Calu3 (cell line): ENCODE data around the gene SSUH2. TPM values are rescaled to one million over a fixed set of nuclear protein-coding genes. Genes with fewer than 3 reads are reported as not detected.
"Not testable (repeated sequence)": the region's sequence is repeated elsewhere in the genome, so short reads cannot be mapped to it uniquely, and the experiment has no call there.

ENCODE experiments used
- BruUV-seq: library from RNA; stranded (reverse); fragments of 400-500 nt; replicated peaks from 2 replicates; lab custom pipeline; 2021; lab: Mats Ljungman, UMichigan
- CTCF ChIA-PET: fragments of 300-600 bp; sonication (Branson Sonifier 250); formaldehyde crosslinking; loops from one replicate; lab custom pipeline; 2022; ENCODE audit warnings: antibody characterized with exemption; lab: Charles Lee
- DNase-seq: peaks from one replicate; pipeline ENCODE4 v3.0.0; 2022
- H3K27ac Mint-ChIP-seq: one replicate; pipeline ENCODE4 v1.8.0; 2022; ENCODE audit warnings: mixed read lengths; ENCODE audit not compliant: unreplicated experiment
- H3K27me3 Mint-ChIP-seq: one replicate; pipeline ENCODE4 v1.8.0; 2022; ENCODE audit warnings: mixed read lengths; ENCODE audit not compliant: unreplicated experiment
- H3K36me3 Mint-ChIP-seq: one replicate; pipeline ENCODE4 v1.8.0; 2022; ENCODE audit warnings: mild to moderate bottlenecking, moderate library complexity, mixed read lengths; ENCODE audit not compliant: insufficient read depth, unreplicated experiment
- H3K4me1 Mint-ChIP-seq: one replicate; pipeline ENCODE4 v1.8.0; 2022; ENCODE audit warnings: mild to moderate bottlenecking, low read depth, mixed read lengths; ENCODE audit not compliant: unreplicated experiment
- H3K4me3 Mint-ChIP-seq: one replicate; pipeline ENCODE4 v1.8.0; 2022; ENCODE audit warnings: mild to moderate bottlenecking, low read depth, moderate library complexity, mixed read lengths; ENCODE audit not compliant: unreplicated experiment
- H3K9me3 Mint-ChIP-seq: one replicate; pipeline ENCODE4 v1.8.0; 2022; ENCODE audit warnings: low read depth, mixed read lengths; ENCODE audit not compliant: unreplicated experiment
- intact Hi-C: fragments of 100-400 bp; cut with micrococcal nuclease; formaldehyde crosslinking; loops from one replicate; pipeline ENCODE4 v1.10.0; 2022; ENCODE audit not compliant: unreplicated experiment
- total RNA-seq: library from RNA; stranded (reverse); gene quantifications from 2 replicates; pipeline ENCODE4 v1.2.3, GENCODE V29; 2022
- TF ChIP-seq, protein P1 (sequence below): fragments of 200-600 bp; IDR thresholded peaks from one replicate; pipeline ENCODE4 v1.8.0; 2022; ENCODE audit warnings: antibody characterized with exemption; ENCODE audit not compliant: unreplicated experiment

SSUH2 gene
- total RNA-seq, 1 experiment from 2014 or later = not detected

DNA sequence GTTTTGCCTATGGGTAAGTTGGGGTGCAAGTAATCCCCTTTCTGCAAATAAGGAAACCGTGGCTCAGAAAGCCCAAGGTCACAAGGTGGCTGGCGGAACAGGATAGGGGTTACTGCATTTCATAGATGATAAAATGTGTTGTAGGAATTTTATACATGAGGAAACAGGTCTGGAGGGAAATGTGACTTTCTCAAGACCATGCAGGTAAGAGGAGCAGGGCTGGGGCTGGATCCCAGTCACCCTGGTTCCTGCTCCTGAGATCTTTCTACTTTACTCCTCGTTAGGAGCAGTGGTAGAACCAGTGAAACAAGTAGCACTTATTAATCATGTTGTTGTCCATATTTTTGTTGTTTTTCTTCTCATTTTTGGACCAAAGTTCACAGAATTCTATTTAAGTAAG, 63.2 kb downstream of the SSUH2 start:
- no TSS peak for BruUV-seq
- DNase-seq = no peak
- intact Hi-C loops = no loop called here
- Mint-ChIP-seq H3K27me3 (no peaks in the 10 kb centered on the region), H3K9me3 (no peaks in the 10 kb centered on the region), H3K4me3 (no peak overlapping the region), H3K4me1 (no peaks in the 10 kb centered on the region), H3K36me3 (peaks cover 2% of the 10 kb centered on the region), H3K27ac (no peak overlapping the region)
- TF ChIP-seq, protein P1, sequence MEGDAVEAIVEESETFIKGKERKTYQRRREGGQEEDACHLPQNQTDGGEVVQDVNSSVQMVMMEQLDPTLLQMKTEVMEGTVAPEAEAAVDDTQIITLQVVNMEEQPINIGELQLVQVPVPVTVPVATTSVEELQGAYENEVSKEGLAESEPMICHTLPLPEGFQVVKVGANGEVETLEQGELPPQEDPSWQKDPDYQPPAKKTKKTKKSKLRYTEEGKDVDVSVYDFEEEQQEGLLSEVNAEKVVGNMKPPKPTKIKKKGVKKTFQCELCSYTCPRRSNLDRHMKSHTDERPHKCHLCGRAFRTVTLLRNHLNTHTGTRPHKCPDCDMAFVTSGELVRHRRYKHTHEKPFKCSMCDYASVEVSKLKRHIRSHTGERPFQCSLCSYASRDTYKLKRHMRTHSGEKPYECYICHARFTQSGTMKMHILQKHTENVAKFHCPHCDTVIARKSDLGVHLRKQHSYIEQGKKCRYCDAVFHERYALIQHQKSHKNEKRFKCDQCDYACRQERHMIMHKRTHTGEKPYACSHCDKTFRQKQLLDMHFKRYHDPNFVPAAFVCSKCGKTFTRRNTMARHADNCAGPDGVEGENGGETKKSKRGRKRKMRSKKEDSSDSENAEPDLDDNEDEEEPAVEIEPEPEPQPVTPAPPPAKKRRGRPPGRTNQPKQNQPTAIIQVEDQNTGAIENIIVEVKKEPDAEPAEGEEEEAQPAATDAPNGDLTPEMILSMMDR = no peak
- CTCF ChIA-PET = no interaction called here

DNA sequence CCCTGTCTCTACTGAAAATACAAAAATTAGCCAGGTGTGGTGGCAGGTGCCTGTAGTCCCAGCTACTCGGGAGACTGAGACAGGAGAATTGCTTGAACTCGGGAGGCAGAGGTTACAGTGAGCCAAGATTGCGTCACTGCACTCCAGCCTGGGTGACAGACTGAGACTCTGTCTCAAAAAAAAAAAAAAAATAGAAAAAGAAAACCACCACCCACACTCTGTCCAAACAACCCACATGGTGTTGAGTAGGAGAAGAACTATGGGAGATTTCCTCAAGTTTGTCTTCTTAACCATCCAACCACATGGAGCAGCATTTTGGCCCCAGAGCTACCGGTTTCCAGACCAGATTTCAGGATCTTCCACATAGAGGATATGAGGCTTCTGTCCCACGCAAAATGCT, 64.2 kb downstream of the SSUH2 start:
- H3K36me3 Mint-ChIP-seq, H3K27ac Mint-ChIP-seq, H3K4me3 Mint-ChIP-seq, H3K9me3 Mint-ChIP-seq, H3K4me1 Mint-ChIP-seq, DNase-seq, CTCF ChIA-PET, BruUV-seq, intact Hi-C loops, H3K27me3 Mint-ChIP-seq: not testable (repeated sequence)

DNA sequence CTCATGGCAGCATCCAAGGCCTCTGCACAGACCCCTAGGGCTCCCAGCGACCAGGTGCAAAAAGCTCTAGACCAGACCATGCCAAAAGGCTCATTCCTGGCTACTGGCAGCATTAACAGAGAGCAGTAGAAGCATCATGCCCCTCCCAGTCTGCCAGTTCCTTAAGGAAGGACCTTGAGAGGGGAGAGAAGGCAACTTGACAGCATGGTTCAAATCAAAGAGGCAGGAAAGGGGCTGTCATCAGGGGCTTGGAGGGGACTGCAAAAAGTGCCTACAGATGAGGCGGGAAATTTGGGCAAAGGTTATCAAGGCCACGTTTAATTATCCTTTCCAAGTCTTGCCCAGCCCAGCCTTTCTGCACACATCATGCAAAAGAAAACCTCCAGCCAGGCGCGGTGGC, 64.7 kb downstream of the SSUH2 start:
- intact Hi-C loops = no loop called here
- TF ChIP-seq, protein P1 = no peak
- Mint-ChIP-seq H3K27me3 (no peaks in the 10 kb centered on the region), H3K27ac (no peak overlapping the region), H3K36me3 (peaks cover 6% of the 10 kb centered on the region), H3K9me3 (no peaks in the 10 kb centered on the region), H3K4me1 (no peaks in the 10 kb centered on the region), H3K4me3 (no peak overlapping the region)
- CTCF ChIA-PET = no interaction called here
- BruUV-seq = no TSS peak
- DNase-seq = no peak

DNA sequence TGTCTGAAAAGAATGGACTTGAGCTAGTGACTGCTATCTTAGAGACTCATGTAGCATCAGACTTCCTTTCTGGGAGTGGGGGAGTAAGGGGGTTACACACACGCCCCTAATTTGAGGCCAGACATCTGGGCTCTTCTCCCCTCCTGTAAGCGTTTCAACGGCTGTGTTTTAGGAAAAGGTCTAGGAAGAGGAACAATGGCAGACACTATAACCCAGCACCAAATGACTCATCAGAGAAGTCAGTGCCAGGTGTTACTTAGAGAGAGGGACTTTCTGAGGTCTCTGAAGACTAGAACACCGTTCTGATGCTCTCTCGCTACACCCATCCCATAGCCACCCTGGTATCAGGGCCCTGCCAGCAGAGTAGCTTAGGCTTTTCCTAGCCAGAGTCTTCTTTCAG, 65.5 kb downstream of the SSUH2 start:
- Mint-ChIP-seq H3K36me3 (peaks cover 13% of the 10 kb centered on the region), H3K4me1 (no peaks in the 10 kb centered on the region), H3K27ac (no peak overlapping the region), H3K27me3 (no peaks in the 10 kb centered on the region), H3K9me3 (no peaks in the 10 kb centered on the region), H3K4me3 (no peak overlapping the region)
- no peak for DNase-seq
- TF ChIP-seq, protein P1 = no peak
- intact Hi-C loops = no loop called here
- CTCF ChIA-PET = no interaction called here
- no TSS peak for BruUV-seq

DNA sequence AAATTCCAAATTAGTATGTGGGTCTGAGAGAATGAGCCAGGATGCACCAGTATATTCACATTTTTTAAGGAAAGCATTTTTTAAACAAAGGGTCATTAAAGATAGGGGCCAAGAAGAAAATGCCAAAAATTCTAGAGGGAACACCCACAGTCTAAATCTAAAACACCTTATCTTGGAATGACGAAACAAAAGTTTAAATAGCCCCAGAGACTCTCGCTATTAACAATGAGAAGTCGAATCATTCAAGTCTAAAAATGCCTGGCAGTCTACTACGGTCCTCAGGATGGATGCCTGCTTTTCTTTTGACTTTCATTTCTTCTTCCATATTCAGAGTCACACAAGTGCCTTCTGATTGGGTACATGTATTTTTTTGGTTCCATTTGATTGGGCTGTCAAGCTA, 66.3 kb downstream of the SSUH2 start:
- DNase-seq = no peak
- Mint-ChIP-seq H3K9me3 (no peaks in the 10 kb centered on the region), H3K36me3 (peaks cover 13% of the 10 kb centered on the region), H3K27ac (no peak overlapping the region), H3K4me3 (no peak overlapping the region), H3K27me3 (no peaks in the 10 kb centered on the region), H3K4me1 (no peaks in the 10 kb centered on the region)
- CTCF ChIA-PET = no interaction called here
- no TSS peak for BruUV-seq
- intact Hi-C loops = no loop called here
- TF ChIP-seq, protein P1 = no peak
